Measurements from ENCODE around the gene TET2. TPM values are rescaled to one million over a fixed set of nuclear protein-coding genes. Genes with fewer than 3 reads are reported as not detected.

Gene TET2
- total RNA-seq, 3 donors from 2014 or later (not counting 1 experiment from before 2014, with no cell fraction given), result 80.0 to 91.6 (median 82.8) TPM

GRCh38 chr4:105126311-105127169 is 20.1 kb upstream of the TET2 start:
- no peak overlapping the region for H3K4me3 Mint-ChIP-seq
- no peak for TF ChIP-seq CTCF (IDR thresholded peaks at IDR 0.05)
- Histone ChIP-seq H3K27me3 (ENCODE audit: control insufficient read depth, insufficient read depth, low read length) (no peaks in the 10 kb centered on the region), H3K27ac (ENCODE audit: low read length) (no peak overlapping the region), H3K4me1 (ENCODE audit: control insufficient read depth, insufficient read depth, low read length) (no peaks in the 10 kb centered on the region), H3K36me3 (ENCODE audit: control insufficient read depth, insufficient read depth, low read length) (no peaks in the 10 kb centered on the region), H3K4me3 (ENCODE audit: low read length) (no peak overlapping the region), H3K9me3 (ENCODE audit: control insufficient read depth, insufficient read depth, low read length) (no peaks in the 10 kb centered on the region)
- ATAC-seq, result no peak
- H3K27me3 Mint-ChIP-seq (ENCODE audit: low read depth in 2 of 2), result no peaks in the 10 kb centered on the region
- H3K4me1 Mint-ChIP-seq, result no peaks in the 10 kb centered on the region
- no peaks in the 10 kb centered on the region for H3K9me3 Mint-ChIP-seq
- H3K27ac Mint-ChIP-seq, result no peak overlapping the region
- no peak for DNase-seq
- WGBS (ENCODE audit: insufficient coverage), result 100% methylated on average over 1 of the region's 3 CpGs
- H3K36me3 Mint-ChIP-seq, result no peaks in the 10 kb centered on the region
- intact Hi-C loops (cut with micrococcal nuclease), result no loop called here

- Histone ChIP-seq H3K27me3 (ENCODE audit: control insufficient read depth, insufficient read depth, low read length) (no peaks in the 10 kb centered on the region), H3K4me3 (ENCODE audit: low read length) (no peak overlapping the region), H3K36me3 (ENCODE audit: control insufficient read depth, insufficient read depth, low read length) (no peaks in the 10 kb centered on the region), H3K27ac (ENCODE audit: low read length) (no peak overlapping the region), H3K9me3 (ENCODE audit: control insufficient read depth, insufficient read depth, low read length) (no peaks in the 10 kb centered on the region), H3K4me1 (ENCODE audit: control insufficient read depth, insufficient read depth, low read length) (no peaks in the 10 kb centered on the region)
- no peaks in the 10 kb centered on the region for H3K9me3 Mint-ChIP-seq
- DNase-seq, result no peak
- intact Hi-C loops (cut with micrococcal nuclease), result no loop called here
- H3K27ac Mint-ChIP-seq, result no peak overlapping the region
- H3K27me3 Mint-ChIP-seq (ENCODE audit: low read depth in 2 of 2), result no peaks in the 10 kb centered on the region
- H3K36me3 Mint-ChIP-seq, result no peaks in the 10 kb centered on the region
- H3K4me1 Mint-ChIP-seq, result no peaks in the 10 kb centered on the region
- no peak for TF ChIP-seq CTCF (IDR thresholded peaks at IDR 0.05)
- ATAC-seq, result no peak
- no peak overlapping the region for H3K4me3 Mint-ChIP-seq
- WGBS (ENCODE audit: insufficient coverage), result 92% methylated on average over 1 of the region's 2 CpGs
Observed at GRCh38 chr4:105127170-105127445, 19.6 kb upstream of the TET2 start.

- H3K4me3 ChIP-seq (ENCODE audit: low read length), result no peak overlapping the region
- Mint-ChIP-seq H3K27me3 (ENCODE audit: low read depth in 2 of 2) (no peaks in the 10 kb centered on the region), H3K27ac (no peak overlapping the region), H3K4me3 (no peak overlapping the region), H3K36me3 (no peaks in the 10 kb centered on the region), H3K9me3 (no peaks in the 10 kb centered on the region), H3K4me1 (no peaks in the 10 kb centered on the region)
- WGBS (ENCODE audit: insufficient coverage), result 27% methylated on average over 1 of the region's 1 CpG
- no peak overlapping the region for H3K27ac ChIP-seq (ENCODE audit: low read length)
- intact Hi-C loops (cut with micrococcal nuclease), result no loop called here
- no peaks in the 10 kb centered on the region for H3K36me3 ChIP-seq (ENCODE audit: control insufficient read depth, insufficient read depth, low read length)
- DNase-seq (no peak), ATAC-seq (no peak)
- no peaks in the 10 kb centered on the region for H3K4me1 ChIP-seq (ENCODE audit: control insufficient read depth, insufficient read depth, low read length)
- no peak for TF ChIP-seq CTCF (IDR thresholded peaks at IDR 0.05)
- no peaks in the 10 kb centered on the region for H3K9me3 ChIP-seq (ENCODE audit: control insufficient read depth, insufficient read depth, low read length)
- no peaks in the 10 kb centered on the region for H3K27me3 ChIP-seq (ENCODE audit: control insufficient read depth, insufficient read depth, low read length)
Observed at GRCh38 chr4:105128208-105128607, 18.5 kb upstream of the TET2 start.
